Measurements from ENCODE around the gene TTC5. TPM values are rescaled to one million over a fixed set of nuclear protein-coding genes. Genes with fewer than 3 reads are reported as not detected.
"Not testable (repeated sequence)": the region's sequence is repeated elsewhere in the genome, so short reads cannot be mapped to it uniquely, and the experiment has no call there.

The TTC5 gene
- total RNA-seq, 1 experiment from 2014 or later: 15.3 TPM

DNA sequence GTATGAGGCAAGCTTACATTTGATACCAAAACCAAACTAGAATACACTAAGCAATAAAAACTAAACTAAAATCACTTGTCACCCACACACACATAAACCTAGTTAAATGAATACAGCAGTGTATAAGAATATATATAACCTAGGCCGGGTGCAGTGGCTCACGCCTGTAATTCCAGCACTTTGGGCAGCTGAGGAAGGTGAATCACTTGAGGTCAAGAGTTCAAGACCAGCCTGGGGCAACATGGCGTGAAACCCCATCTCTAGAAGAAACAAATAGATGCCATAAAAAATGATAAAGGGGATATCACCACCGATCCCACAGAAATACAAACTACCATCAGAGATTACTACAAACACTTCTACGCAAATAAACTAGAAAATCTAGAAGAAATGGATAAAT lies 41.4 kb downstream of the TTC5 start:
- not testable (repeated sequence) for H3K36me3 ChIP-seq (replicated peaks; ENCODE audit: control insufficient read depth, insufficient read depth, low read length); H3K4me3 ChIP-seq (ENCODE audit: insufficient read depth, low read depth, low read length); DNase-seq; H3K27me3 ChIP-seq (ENCODE audit: control insufficient read depth, insufficient read depth, low read length)

DNA sequence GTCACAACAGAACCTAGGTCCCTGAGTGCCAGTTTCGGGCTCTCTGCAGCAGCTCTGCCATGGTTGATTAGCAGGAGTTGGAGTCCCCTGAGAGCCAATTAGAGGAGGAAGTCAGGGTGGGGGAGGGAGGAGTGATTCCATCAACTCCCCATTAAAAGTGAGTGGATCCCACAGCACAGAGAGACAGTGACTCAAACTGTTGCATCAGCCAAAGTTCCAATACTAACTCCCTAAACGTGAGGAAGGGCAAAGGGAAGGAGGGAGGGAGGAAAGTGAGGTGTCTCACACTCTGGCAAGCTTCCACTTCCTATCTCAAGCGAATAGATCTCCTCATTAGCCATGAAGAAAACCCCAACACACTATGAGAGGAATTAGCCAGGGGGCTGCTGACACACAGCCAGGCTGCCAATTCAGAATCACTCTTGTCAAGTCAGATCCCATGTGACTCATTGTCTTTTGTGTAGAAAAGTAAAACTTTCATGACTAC lies 43.1 kb downstream of the TTC5 start:
- Histone ChIP-seq H3K27me3 (ENCODE audit: control insufficient read depth, insufficient read depth, low read length) (no peaks in the 10 kb centered on the region), H3K4me3 (ENCODE audit: insufficient read depth, low read depth, low read length) (no peak overlapping the region), H3K36me3 (replicated peaks; ENCODE audit: control insufficient read depth, insufficient read depth, low read length) (no peaks in the 10 kb centered on the region)
- no peak for DNase-seq

DNA sequence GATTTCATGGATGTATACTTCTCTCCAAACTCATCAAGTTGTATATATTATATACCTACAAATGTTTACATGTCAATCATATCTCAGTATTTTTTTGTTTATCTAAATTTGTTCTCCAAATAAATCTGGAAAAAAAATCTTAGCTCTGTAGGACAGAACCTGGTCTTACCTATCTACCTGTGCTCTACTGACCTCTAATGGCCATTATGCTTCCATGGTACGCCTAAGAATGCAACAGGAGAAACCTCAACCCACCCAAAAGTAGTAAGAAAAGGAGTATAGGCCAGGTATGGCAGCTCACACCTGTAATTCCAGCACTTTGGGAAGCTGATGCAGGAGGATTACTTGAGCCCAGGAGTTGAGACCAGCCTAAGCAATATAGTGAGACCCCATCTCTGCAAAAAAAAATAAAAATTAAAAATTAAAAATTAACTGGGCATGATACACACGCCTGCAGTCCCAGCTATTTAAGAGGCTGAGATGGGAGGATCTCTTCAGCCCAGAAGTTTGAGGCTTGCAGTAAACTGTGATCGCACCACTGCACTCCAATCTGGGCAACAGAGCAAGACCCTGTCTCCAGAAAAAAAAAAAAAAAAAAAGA lies 58.0 kb downstream of the TTC5 start:
- DNase-seq: peak; percentile 5
- Histone ChIP-seq H3K36me3 (replicated peaks; ENCODE audit: control insufficient read depth, insufficient read depth, low read length) (no peaks in the 10 kb centered on the region), H3K27me3 (ENCODE audit: control insufficient read depth, insufficient read depth, low read length) (no peaks in the 10 kb centered on the region), H3K4me3 (ENCODE audit: insufficient read depth, low read depth, low read length) (no peak overlapping the region)

Other genes with a start within 250 kb of the TTC5 start
- not detected in 2 replicates for gene OR4L1, start 245.9 kb downstream of the TTC5 start, total RNA-seq (2014; rRNA removed; shearing (Covaris generic))
- gene OR4K17, start 195.2 kb downstream of the TTC5 start, total RNA-seq (2014; rRNA removed; shearing (Covaris generic)): not detected in 2 replicates
- not detected in 2 replicates for gene OR4N5, start 167.1 kb downstream of the TTC5 start, total RNA-seq (2014; rRNA removed; shearing (Covaris generic))
- gene OR11G2, start 115.1 kb downstream of the TTC5 start, total RNA-seq (2014; rRNA removed; shearing (Covaris generic)): not detected in 2 replicates
- not detected in 2 replicates for gene OR11H6, start 82.2 kb downstream of the TTC5 start, total RNA-seq (2014; rRNA removed; shearing (Covaris generic))
- not detected in 2 replicates for gene OR11H7, start 77.0 kb downstream of the TTC5 start, total RNA-seq (2014; rRNA removed; shearing (Covaris generic))
- not detected in 2 replicates for gene OR11H4, start 66.7 kb downstream of the TTC5 start, total RNA-seq (2014; rRNA removed; shearing (Covaris generic))
- gene CCNB1IP1, start 27.3 kb upstream of the TTC5 start, total RNA-seq (2014; rRNA removed; shearing (Covaris generic)): 174 and 295 TPM in 2 replicates
- gene PARP2, start 37.7 kb upstream of the TTC5 start, total RNA-seq (2014; rRNA removed; shearing (Covaris generic)): 26.5 and 31.6 TPM in 2 replicates
- 10.5 and 12.6 TPM in 2 replicates for gene TEP1, start 107.5 kb upstream of the TTC5 start, total RNA-seq (2014; rRNA removed; shearing (Covaris generic))
- 0.28 TPM in 1 of 2 replicates, not detected in the other for gene KLHL33, start 130.2 kb upstream of the TTC5 start, total RNA-seq (2014; rRNA removed; shearing (Covaris generic))
- 58.4 and 62.6 TPM in 2 replicates for gene OSGEP, start 148.9 kb upstream of the TTC5 start, total RNA-seq (2014; rRNA removed; shearing (Covaris generic))
- gene APEX1, start 149.3 kb upstream of the TTC5 start, total RNA-seq (2014; rRNA removed; shearing (Covaris generic)): 87.1 and 106 TPM in 2 replicates
- 33.6 and 36.1 TPM in 2 replicates for gene PIP4P1, start 155.5 kb upstream of the TTC5 start, total RNA-seq (2014; rRNA removed; shearing (Covaris generic))
- 244 and 255 TPM in 2 replicates for gene PNP, start 163.5 kb upstream of the TTC5 start, total RNA-seq (2014; rRNA removed; shearing (Covaris generic))
- not detected in 2 replicates for gene RNASE10, start 199.6 kb upstream of the TTC5 start, total RNA-seq (2014; rRNA removed; shearing (Covaris generic))

All from H7 (cell line).